Neural crest cell (in vitro differentiated cells): ENCODE results near the gene PPIG. TPM values are rescaled to one million over a fixed set of nuclear protein-coding genes. Genes with fewer than 3 reads are reported as not detected.
A peak's percentile ranks its signal among the peaks of the same experiment; 100 is the strongest.

Experiments
- DNase-seq: peaks from one replicate; pipeline ENCODE4 v3.0.0; 2021; ENCODE audit warnings: low read depth, mixed read lengths, low spot score
- H3K27ac Mint-ChIP-seq: one replicate; pipeline ENCODE4 v1.8.0; 2021; ENCODE audit warnings: mild to moderate bottlenecking, mixed read lengths; ENCODE audit not compliant: unreplicated experiment
- H3K27me3 Mint-ChIP-seq: 2 replicates; pipeline ENCODE4 v1.8.0; 2021; ENCODE audit warnings: low read depth, mild to moderate bottlenecking, mixed read lengths
- H3K36me3 Mint-ChIP-seq: 2 replicates; pipeline ENCODE4 v1.8.0; 2021; ENCODE audit warnings: low read depth, mild to moderate bottlenecking, mixed read lengths
- H3K4me1 Mint-ChIP-seq: 2 replicates; pipeline ENCODE4 v1.8.0; 2021; ENCODE audit warnings: mixed read lengths
- H3K4me3 Mint-ChIP-seq: one replicate; pipeline ENCODE4 v1.8.0; 2021; ENCODE audit warnings: mild to moderate bottlenecking, mixed read lengths
- H3K9me3 Mint-ChIP-seq: 2 replicates; pipeline ENCODE4 v1.8.0; 2021; ENCODE audit warnings: mixed read lengths
- CTCF ChIP-seq: fragments of 200-600 bp; sonication (generic); conservative IDR thresholded peaks from 2 replicates; pipeline ENCODE4 v1.5.0; 2021; ENCODE audit warnings: antibody characterized with exemption, mild to moderate bottlenecking
- total RNA-seq: library from RNA; stranded (reverse); gene quantifications from 2 replicates; pipeline ENCODE4 v1.2.1, GENCODE V29; 2021

PPIG gene
- total RNA-seq, 1 donor from 2014 or later, result 70.0 TPM

DNA sequence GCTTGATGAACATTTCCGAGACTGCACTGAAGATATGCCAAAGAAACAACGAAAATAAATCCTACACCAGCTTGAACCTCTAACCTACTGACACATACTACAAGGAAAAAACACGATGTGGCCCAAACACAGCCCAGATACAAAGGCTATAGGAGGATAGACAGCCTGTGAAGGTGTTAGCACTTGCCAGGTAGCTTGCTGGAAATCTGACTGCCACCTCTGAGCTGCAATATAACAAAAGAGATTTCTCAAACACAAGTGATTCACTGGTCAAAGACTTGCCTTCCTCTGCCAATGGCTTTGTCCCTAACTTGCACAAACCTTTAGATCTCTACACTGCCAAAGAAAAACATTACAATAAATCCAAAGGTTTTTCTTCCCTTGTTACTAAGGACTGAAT is 89.0 kb downstream of the PPIG start:
- DNase-seq, result no peak
- no peak for TF ChIP-seq CTCF
- Mint-ChIP-seq H3K4me1 (no peaks in the 10 kb centered on the region), H3K4me3 (no peak overlapping the region), H3K36me3 (peaks cover 4% of the 10 kb centered on the region), H3K27ac (no peak overlapping the region), H3K9me3 (peaks cover 2% of the 10 kb centered on the region), H3K27me3 (no peaks in the 10 kb centered on the region)

DNA sequence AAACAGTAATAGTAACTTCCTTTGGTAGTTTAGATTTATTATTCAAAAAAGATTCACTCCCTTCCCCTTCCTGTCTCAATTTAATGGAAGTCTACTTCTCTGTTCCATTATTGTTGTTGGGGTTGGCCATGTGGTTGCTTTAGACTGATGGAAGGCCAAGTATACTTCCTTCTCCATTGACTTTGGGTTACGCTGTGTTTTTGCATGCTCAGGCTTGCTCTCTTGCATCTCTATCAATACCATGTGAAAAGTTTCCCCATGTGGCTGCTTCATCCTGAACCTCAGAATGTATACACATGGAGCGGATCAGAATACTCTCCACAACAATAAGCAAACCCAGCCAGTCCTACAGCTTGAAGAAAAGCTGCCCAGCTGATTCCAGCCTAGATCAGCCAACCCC is 89.8 kb downstream of the PPIG start:
- Mint-ChIP-seq H3K36me3 (peaks cover 4% of the 10 kb centered on the region), H3K9me3 (peaks cover 2% of the 10 kb centered on the region), H3K4me3 (no peak overlapping the region), H3K27me3 (no peaks in the 10 kb centered on the region), H3K4me1 (no peaks in the 10 kb centered on the region), H3K27ac (no peak overlapping the region)
- TF ChIP-seq CTCF, result no peak
- DNase-seq, result no peak

GRCh38 chr2:169676357-169676756 is 92.2 kb downstream of the PPIG start:
- H3K9me3 Mint-ChIP-seq, result no peaks in the 10 kb centered on the region
- no peaks in the 10 kb centered on the region for H3K4me1 Mint-ChIP-seq
- no peak overlapping the region for H3K4me3 Mint-ChIP-seq
- H3K36me3 Mint-ChIP-seq, result peaks cover 2% of the 10 kb centered on the region
- no peak for DNase-seq
- peak; percentile 43 for TF ChIP-seq CTCF
- no peaks in the 10 kb centered on the region for H3K27me3 Mint-ChIP-seq
- no peak overlapping the region for H3K27ac Mint-ChIP-seq

- Mint-ChIP-seq H3K4me1 (no peaks in the 10 kb centered on the region), H3K4me3 (no peak overlapping the region), H3K27ac (no peak overlapping the region), H3K36me3 (peaks cover 2% of the 10 kb centered on the region), H3K9me3 (no peaks in the 10 kb centered on the region), H3K27me3 (no peaks in the 10 kb centered on the region)
- no peak for TF ChIP-seq CTCF
- no peak for DNase-seq
Observed at GRCh38 chr2:169676850-169677249, 92.7 kb downstream of the PPIG start.

DNA sequence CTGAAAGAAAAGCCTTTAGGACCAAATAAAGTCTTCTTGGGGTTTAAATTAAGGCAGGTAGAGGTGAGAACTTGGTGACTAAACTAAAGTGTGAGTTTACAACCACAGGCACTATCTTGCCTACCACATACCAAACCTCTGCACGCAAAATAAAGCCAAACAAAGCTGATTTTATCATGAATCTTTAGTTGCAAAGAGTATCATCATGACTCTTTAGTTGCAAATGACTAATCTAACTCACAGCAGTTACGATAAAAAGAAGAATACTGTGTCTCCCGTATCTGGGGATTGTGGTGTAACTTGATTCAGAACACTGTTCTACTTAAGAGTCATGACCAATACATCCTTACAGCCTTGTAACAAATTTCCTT is 98.9 kb downstream of the PPIG start:
- no peak for TF ChIP-seq CTCF
- Mint-ChIP-seq H3K27ac (no peak overlapping the region), H3K4me3 (no peak overlapping the region), H3K36me3 (peaks cover 19% of the 10 kb centered on the region), H3K27me3 (no peaks in the 10 kb centered on the region), H3K4me1 (no peaks in the 10 kb centered on the region), H3K9me3 (peaks cover 12% of the 10 kb centered on the region)
- no peak for DNase-seq
